ENCODE measurements around the gene MAL.

GRCh38 chr2:95031076-95031725 is 5.7 kb downstream of the MAL start:
- TF ChIP-seq, protein P1, sequence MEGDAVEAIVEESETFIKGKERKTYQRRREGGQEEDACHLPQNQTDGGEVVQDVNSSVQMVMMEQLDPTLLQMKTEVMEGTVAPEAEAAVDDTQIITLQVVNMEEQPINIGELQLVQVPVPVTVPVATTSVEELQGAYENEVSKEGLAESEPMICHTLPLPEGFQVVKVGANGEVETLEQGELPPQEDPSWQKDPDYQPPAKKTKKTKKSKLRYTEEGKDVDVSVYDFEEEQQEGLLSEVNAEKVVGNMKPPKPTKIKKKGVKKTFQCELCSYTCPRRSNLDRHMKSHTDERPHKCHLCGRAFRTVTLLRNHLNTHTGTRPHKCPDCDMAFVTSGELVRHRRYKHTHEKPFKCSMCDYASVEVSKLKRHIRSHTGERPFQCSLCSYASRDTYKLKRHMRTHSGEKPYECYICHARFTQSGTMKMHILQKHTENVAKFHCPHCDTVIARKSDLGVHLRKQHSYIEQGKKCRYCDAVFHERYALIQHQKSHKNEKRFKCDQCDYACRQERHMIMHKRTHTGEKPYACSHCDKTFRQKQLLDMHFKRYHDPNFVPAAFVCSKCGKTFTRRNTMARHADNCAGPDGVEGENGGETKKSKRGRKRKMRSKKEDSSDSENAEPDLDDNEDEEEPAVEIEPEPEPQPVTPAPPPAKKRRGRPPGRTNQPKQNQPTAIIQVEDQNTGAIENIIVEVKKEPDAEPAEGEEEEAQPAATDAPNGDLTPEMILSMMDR (IDR thresholded peaks at IDR 0.05; ENCODE audit: insufficient read depth, low read length), result no peak
- TF ChIP-seq GABPA (IDR thresholded peaks at IDR 0.05; ENCODE audit: low read depth) (no peak), SPI1 (IDR thresholded peaks at IDR 0.05; ENCODE audit: borderline replicate concordance, low read depth) (no peak), POLR2AphosphoS5 (IDR thresholded peaks at IDR 0.05; ENCODE audit: low read depth) (no peak)

Data from HL-60 (cell line).